Gastrocnemius medialis (tissue), 4 donors: ENCODE measurements around the gene SIPA1L2.

Experiments used
- POLR2A ChIP-seq, 2 donors: fragments of 450-650 bp; IDR thresholded peaks; one replicate each; pipeline ENCODE4 v1.6.1; 2017; ENCODE audit warnings: antibody characterized with exemption in 2 of 2, mild to moderate bottlenecking in 2 of 2, moderate library complexity in 2 of 2
- TF ChIP-seq, protein P1 (sequence below), 5 experiments: fragments of 450-650 bp in 3 of 5; fragments of 200-600 bp in 2 of 5; sonication (generic) in 2 of 5; IDR thresholded peaks in 4 of 5; conservative IDR thresholded peaks in 1 of 5; 1 replicate in 4 of 5; 2 replicates in 1 of 5; pipeline ENCODE4 v1.5.1; 2016 to 2019; ENCODE audit warnings: antibody characterized with exemption in 5 of 5, mild to moderate bottlenecking in 3 of 5, moderate library complexity in 3 of 5

DNA sequence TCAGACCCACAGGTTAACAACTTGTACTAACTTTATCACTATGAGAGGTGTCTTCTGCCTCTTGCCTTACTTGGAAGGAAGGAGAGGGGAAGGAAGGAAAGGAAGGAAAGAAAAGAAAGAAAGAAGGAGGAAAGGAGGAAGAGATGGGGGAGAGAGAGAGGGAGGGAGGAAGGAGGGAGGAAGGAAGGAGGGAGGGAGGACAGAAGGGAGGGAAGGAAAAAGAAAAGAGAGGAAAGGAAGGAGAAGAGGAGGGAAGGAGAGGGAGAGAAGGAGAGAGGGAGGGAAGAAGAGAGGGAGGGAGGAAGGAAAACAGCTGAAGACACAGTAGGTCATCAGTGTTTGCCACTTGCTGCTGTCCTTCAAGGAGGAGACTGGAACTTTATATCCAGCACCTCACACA, 5.3 kb upstream of the SIPA1L2 start:
- no peak for TF ChIP-seq POLR2A (IDR thresholded peaks at IDR 0.05)
- TF ChIP-seq, protein P1, sequence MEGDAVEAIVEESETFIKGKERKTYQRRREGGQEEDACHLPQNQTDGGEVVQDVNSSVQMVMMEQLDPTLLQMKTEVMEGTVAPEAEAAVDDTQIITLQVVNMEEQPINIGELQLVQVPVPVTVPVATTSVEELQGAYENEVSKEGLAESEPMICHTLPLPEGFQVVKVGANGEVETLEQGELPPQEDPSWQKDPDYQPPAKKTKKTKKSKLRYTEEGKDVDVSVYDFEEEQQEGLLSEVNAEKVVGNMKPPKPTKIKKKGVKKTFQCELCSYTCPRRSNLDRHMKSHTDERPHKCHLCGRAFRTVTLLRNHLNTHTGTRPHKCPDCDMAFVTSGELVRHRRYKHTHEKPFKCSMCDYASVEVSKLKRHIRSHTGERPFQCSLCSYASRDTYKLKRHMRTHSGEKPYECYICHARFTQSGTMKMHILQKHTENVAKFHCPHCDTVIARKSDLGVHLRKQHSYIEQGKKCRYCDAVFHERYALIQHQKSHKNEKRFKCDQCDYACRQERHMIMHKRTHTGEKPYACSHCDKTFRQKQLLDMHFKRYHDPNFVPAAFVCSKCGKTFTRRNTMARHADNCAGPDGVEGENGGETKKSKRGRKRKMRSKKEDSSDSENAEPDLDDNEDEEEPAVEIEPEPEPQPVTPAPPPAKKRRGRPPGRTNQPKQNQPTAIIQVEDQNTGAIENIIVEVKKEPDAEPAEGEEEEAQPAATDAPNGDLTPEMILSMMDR (IDR thresholded peaks at IDR 0.05 in 4 of 5, conservative IDR thresholded peaks at IDR 0.05 in 1 of 5) = no peak
